Esophagus mucosa (tissue), 1 donor: ENCODE measurements around the gene DIS3L. TPM values are rescaled to one million over a fixed set of nuclear protein-coding genes. Genes with fewer than 3 reads are reported as not detected.
A peak's percentile ranks its signal among the peaks of the same experiment; 100 is the strongest.
"Not testable (repeated sequence)": the region's sequence is repeated elsewhere in the genome, so short reads cannot be mapped to it uniquely, and the experiment has no call there.

Source experiments
- ATAC-seq: fragments of 200-7000 bp; cut with Tn5 transposase; one replicate; pipeline ENCODE4 v1.9.1; 2020
- total RNA-seq: library from RNA; stranded (reverse); gene quantifications from one replicate; pipeline ENCODE4 v1.2.4, GENCODE V29; 2023
- donor health status: DM: yes; HTN: yes; CAD: no.

Gene DIS3L
- total RNA-seq, 1 donor from 2014 or later = 13.7 TPM

DNA sequence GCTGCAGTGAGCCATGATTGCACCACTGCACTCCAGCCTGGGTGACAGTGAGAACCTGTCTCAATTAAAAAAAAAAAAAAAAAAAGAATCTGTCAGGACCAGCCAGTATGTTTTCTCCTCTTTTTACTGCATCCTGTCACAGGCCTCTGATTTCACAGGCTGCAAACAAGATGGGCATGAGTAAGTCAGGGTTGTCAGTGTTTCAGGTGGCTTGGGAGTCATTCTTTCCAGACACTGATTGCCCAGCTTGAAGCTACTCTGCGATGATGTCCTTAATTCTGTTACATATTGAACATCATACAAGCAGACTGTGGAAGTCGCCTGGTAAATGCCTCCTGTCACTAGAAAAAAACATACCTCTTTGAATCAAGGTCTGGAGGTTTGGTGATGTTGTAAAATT, 18.8 kb downstream of the DIS3L start:
- no peak for ATAC-seq

DNA sequence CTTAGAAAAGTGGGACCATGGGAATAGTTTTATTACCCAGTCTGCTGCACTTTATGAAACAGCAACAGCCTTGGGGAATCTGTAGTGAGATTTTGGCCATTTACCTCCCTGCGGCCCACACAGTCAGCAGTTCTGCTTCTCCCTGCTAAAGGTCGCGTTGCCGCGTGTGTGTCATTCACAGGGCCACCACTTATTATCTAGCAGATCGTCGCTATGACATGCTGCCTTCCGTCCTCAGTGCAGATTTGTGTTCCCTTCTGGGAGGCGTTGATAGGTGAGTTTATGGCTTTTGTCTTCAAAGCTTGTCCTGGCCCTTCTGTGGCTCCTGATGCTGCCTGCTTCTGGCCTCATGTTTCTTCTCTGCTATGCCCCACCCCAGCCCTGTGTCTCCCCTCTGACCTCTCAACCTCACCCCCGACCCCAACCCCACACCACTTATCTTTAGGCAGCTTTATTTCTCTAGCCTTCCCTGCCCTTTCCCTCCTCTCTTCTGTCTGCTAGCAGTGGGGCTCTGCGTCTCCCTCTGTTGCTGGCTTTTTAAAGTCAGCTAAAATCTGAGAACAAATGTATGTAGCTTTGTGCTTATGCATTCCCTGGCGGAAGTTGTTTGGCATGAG, 30.1 kb downstream of the DIS3L start:
- ATAC-seq = no peak

- no peak for ATAC-seq
Observed at GRCh38 chr15:66326051-66326450, 32.7 kb downstream of the DIS3L start.

- ATAC-seq = no peak
Observed at GRCh38 chr15:66327736-66328135, 34.4 kb downstream of the DIS3L start.

GRCh38 chr15:66328771-66329170, 35.4 kb downstream of the DIS3L start:
- no peak for ATAC-seq

DNA sequence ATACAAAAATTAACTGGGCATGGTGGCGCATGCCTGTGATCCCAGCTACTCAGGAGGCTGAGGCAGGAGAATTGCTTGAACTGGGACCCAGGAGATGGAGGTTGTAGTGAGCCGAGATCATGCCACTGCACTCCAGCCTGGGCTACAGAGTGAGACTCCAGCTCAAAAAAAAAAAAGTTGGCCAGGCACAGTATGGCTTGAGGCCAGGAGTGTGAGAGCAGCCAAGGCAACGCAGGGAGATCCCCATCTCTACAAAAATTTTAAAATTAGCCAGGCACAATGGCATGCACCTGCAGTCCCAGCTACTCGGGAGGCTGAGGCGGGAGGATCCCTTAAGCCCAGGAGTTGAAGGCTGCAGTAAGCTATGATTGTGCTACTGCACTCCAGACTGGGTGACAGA, 55.2 kb downstream of the DIS3L start:
- ATAC-seq = not testable (repeated sequence)

DNA sequence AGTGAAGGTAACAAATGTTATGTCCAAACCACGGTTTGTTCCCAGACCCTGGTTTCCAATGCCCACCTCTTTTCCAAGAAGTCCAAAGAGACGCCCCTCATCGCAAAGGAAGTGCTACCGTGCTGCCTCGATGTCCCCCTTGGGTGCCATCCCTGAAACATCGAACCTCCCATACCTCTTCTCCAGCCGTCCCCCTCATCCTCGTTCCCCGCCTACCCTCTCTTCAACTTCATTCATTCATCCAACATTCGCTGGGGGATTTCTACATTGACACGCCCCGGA, 62.6 kb downstream of the DIS3L start:
- ATAC-seq = no peak

- ATAC-seq = peak; percentile 93
Observed at GRCh38 chr15:66356359-66357236, 63.2 kb downstream of the DIS3L start, which contains the start of gene TIPIN. Gene TIPIN, minus strand, starts transcription at chr15:66356685. Its CDS starts 3,738 bp downstream, at chr15:66352947.

DNA sequence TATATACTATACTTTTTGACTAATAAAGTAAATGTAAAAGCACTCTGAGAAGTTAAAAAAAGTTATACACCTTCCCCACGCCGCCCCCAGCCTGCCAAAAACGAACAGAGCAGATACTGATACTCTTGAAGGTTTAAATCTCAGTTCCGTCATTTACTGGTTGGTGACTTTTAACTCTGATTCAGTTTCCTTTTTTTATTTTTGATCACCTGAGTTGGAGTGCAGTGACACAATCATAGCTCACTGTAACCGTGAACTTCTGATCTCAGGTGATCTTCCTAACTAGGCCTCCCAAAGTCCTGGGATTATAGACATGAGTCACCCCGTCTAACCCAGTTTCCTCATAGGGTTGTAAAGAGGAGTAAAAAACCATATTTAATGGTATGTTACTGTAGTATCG, 66.4 kb downstream of the DIS3L start:
- ATAC-seq = peak; percentile 89

DNA sequence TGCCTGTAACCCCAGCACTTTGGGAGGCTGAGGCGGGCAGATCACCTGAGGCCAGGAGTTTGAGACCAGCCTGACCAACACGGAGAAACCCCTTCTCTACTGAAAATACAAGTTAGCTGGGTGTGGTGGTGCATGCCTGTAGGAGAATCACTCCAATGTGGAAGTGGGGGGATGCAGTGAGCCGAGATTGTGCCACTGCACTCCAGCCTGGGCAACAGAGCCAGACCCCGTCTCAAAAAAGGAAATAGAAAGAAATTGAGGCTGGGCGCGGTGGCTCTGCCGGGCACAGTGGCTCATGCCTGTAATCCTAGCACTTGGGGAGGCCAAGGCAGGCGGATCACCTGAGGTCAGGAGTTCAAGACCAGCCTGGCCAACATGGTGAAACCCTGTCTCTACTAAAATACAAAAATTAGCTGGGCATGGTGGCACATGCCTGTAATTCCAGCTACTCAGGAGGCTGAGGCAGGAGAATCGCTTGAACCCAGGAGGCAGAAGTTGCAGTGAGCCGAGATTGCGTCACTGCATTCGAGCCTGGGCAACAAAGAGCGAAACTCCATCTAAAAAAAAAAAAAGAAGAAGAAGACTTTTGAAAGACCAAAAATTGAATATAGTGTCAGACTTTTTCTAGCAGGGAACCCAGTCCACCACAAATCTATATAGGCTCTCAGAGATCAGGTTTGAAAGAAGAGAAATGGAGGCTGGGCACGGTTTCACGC, 68.5 kb downstream of the DIS3L start:
- ATAC-seq = not testable (repeated sequence)

DNA sequence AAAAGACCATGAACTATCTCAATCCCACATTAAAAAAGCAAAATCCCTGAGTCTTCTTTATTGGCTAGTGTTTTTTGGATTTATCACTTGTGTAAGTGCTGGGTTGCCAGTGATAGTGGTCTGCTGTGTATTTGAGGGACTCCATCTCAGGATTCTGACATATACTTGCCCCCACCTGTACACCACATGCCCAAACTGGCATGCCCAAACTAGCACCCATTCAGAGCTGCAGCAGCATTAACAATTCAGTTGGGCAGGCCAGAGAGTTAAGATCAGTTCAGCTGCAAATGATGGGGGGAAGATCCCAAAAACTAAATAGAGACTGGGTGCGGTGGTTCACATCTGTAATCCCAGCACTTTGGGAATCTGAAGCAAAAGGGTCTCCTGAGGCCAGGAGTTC, 69.4 kb downstream of the DIS3L start:
- ATAC-seq = peak; percentile 11

GRCh38 chr15:66364944-66365528, 71.7 kb downstream of the DIS3L start:
- ATAC-seq = no peak

- peak; percentile 37 for ATAC-seq
Observed at GRCh38 chr15:66369773-66370651, 76.6 kb downstream of the DIS3L start.

GRCh38 chr15:66374179-66374578, 80.8 kb downstream of the DIS3L start:
- no peak for ATAC-seq

GRCh38 chr15:66378814-66379430, 85.6 kb downstream of the DIS3L start:
- no peak for ATAC-seq

DNA sequence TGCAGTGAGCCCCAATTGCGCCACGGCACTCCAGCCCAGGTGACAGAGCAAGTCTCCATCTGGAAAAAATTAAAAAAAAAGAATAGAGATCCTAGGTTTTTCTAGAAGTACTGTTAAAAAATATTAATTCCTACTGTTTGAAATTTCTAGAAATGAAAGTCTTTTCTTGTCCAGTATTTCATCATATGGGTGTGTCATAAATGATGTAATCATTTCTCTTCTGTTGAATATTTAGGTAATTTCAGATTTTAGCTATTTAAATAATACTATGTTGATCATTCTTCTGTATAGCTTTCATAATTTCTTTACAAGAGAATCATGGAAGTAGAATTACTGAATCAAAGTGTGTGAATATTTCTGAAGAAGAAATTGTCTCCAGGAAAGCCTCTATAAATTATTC, 88.0 kb downstream of the DIS3L start:
- not testable (repeated sequence) for ATAC-seq

Other genes with a start within 250 kb of the DIS3L start
- not detected for gene MEGF11, start 39.8 kb upstream of the DIS3L start, total RNA-seq
- 6.4 TPM for gene TIPIN, start 63.1 kb downstream of the DIS3L start, total RNA-seq
- 39.7 TPM for gene MAP2K1, start 93.3 kb downstream of the DIS3L start, total RNA-seq
- 11.4 TPM for gene SNAPC5, start 204.2 kb downstream of the DIS3L start, total RNA-seq
- gene RPL4, start 211.3 kb downstream of the DIS3L start, total RNA-seq = 2,164 TPM
- gene ZWILCH, start 211.8 kb downstream of the DIS3L start, total RNA-seq = 8.9 TPM